PC-3 (cell line): ENCODE measurements around the gene GSX2. TPM values are rescaled to one million over a fixed set of nuclear protein-coding genes. Genes with fewer than 3 reads are reported as not detected.
"Not testable (repeated sequence)": the region's sequence is repeated elsewhere in the genome, so short reads cannot be mapped to it uniquely, and the experiment has no call there.

Source experiments
- ATAC-seq: fragments of 200-7000 bp; cut with Tn5 transposase; 2 replicates; pipeline ENCODE4 v1.9.1; 2020; ENCODE audit warnings: mild to moderate bottlenecking, moderate library complexity
- BruUV-seq: library from RNA; stranded (reverse); fragments of 400-500 nt; replicated peaks from 2 replicates; lab custom pipeline; 2021; lab: Mats Ljungman, UMichigan
- CTCF ChIA-PET: fragments of 300-600 bp; sonication (Branson Sonifier 250); formaldehyde crosslinking; loops from one replicate; lab custom pipeline; 2022; ENCODE audit warnings: antibody characterized with exemption; lab: Charles Lee
- POLR2A ChIA-PET: fragments of 300-600 bp; sonication (Branson Sonifier 250); formaldehyde crosslinking; loops from one replicate; lab custom pipeline; 2022; ENCODE audit warnings: antibody characterized with exemption; ENCODE audit not compliant: unreplicated experiment; lab: Charles Lee
- DNase-seq: peaks from one replicate; pipeline ENCODE4 v3.0.0-alpha.2; 2015
- H2AFZ ChIP-seq: fragments of 300-600 bp; sonication (generic); 2 replicates; pipeline ENCODE4 v1.6.0; 2016; ENCODE audit warnings: antibody characterized with exemption, low read length
- H3F3A ChIP-seq: fragments of 300-600 bp; sonication (generic); one replicate; pipeline ENCODE4 v1.6.0; 2017; ENCODE audit warnings: antibody characterized with exemption, low read length, control low read depth, mild to moderate bottlenecking; ENCODE audit not compliant: unreplicated experiment
- H3K27ac ChIP-seq: fragments of 300-600 bp; sonication (generic); 2 replicates; pipeline ENCODE4 v1.5.1; 2016; ENCODE audit warnings: mild to moderate bottlenecking, low read length
- H3K27me3 ChIP-seq: fragments of 300-600 bp; sonication (generic); 2 replicates; pipeline ENCODE4 v1.6.1; 2016; ENCODE audit warnings: low read length, mixed read lengths
- H3K36me3 ChIP-seq: fragments of 300-600 bp; sonication (generic); 2 replicates; pipeline ENCODE4 v1.6.1; 2016; ENCODE audit warnings: low read depth, mixed run types, low read length, mixed read lengths
- H3K4me1 ChIP-seq: fragments of 300-600 bp; sonication (generic); 2 replicates; pipeline ENCODE4 v1.5.1; 2016; ENCODE audit warnings: low read length; ENCODE audit not compliant: insufficient read depth
- H3K4me2 ChIP-seq: fragments of 300-600 bp; sonication (generic); 2 replicates; pipeline ENCODE4 v1.6.0; 2016; ENCODE audit warnings: low read length
- H3K4me3 ChIP-seq: fragments of 300-600 bp; sonication (generic); 2 replicates; pipeline ENCODE4 v1.5.1; 2016; ENCODE audit warnings: mild to moderate bottlenecking, low read length, mixed read lengths
- H3K79me2 ChIP-seq: fragments of 300-600 bp; sonication (generic); 2 replicates; pipeline ENCODE4 v1.6.1; 2017; ENCODE audit warnings: low read length, mixed read lengths
- H3K9ac ChIP-seq: fragments of 300-600 bp; sonication (generic); 2 replicates; pipeline ENCODE4 v1.6.0; 2016; ENCODE audit warnings: mild to moderate bottlenecking, low read length
- H3K9me2 ChIP-seq: fragments of 300-600 bp; sonication (generic); replicated peaks from 2 replicates; pipeline ENCODE4 v1.6.1; 2016; ENCODE audit warnings: mixed run types, low read length, mixed read lengths
- H3K9me3 ChIP-seq: fragments of 300-600 bp; sonication (generic); 2 replicates; pipeline ENCODE4 v1.6.1; 2016; ENCODE audit warnings: low read length, mixed read lengths
- H4K20me1 ChIP-seq: fragments of 300-600 bp; sonication (generic); 2 replicates; pipeline ENCODE4 v1.6.1; 2016; ENCODE audit warnings: low read length, mixed read lengths
- EZH2 ChIP-seq: fragments of 300-600 bp; sonication (generic); IDR thresholded peaks from one replicate; pipeline ENCODE4 v1.6.1; 2017; ENCODE audit warnings: antibody characterized with exemption, mild to moderate bottlenecking, low read length; ENCODE audit not compliant: unreplicated experiment
- EZH2phosphoT487 ChIP-seq: fragments of 300-600 bp; sonication (generic); IDR thresholded peaks from 2 replicates; pipeline ENCODE4 v1.6.1; 2018; ENCODE audit warnings: mild to moderate bottlenecking, antibody characterized with exemption, low read length, borderline replicate concordance
- intact Hi-C: fragments of 100-400 bp; cut with micrococcal nuclease; formaldehyde crosslinking; loops from 2 replicates; pipeline ENCODE4 v1.9.0; 2023
- total RNA-seq: library from RNA; depleted of rRNA; stranded (reverse); fragments of >200 nt; gene quantifications from 2 replicates; pipeline ENCODE4 v1.2.3, GENCODE V29; 2014
- TF ChIP-seq, protein P1 (sequence below): fragments of 300-600 bp; sonication (generic); conservative IDR thresholded peaks from 2 replicates; pipeline ENCODE4 v1.5.1; 2017; ENCODE audit warnings: antibody characterized with exemption, low read depth, mild to moderate bottlenecking, low read length

Gene GSX2
- total RNA-seq, 1 experiment from 2014 or later = not detected

- Histone ChIP-seq H3F3A (no peaks in the 10 kb centered on the region), H3K4me1 (no peaks in the 10 kb centered on the region), H3K4me2 (no peak overlapping the region), H3K9ac (no peak overlapping the region), H3K9me3 (no peaks in the 10 kb centered on the region), H3K27ac (no peak overlapping the region), H3K36me3 (no peaks in the 10 kb centered on the region), H3K4me3 (no peak overlapping the region), H3K79me2 (no peaks in the 10 kb centered on the region), H3K27me3 (no peaks in the 10 kb centered on the region), H2AFZ (no peak overlapping the region), H4K20me1 (no peaks in the 10 kb centered on the region), H3K9me2 (no peaks in the 10 kb centered on the region)
- POLR2A ChIA-PET = no interaction called here
- intact Hi-C loops = no loop called here
- no TSS peak for BruUV-seq
- CTCF ChIA-PET = interaction anchor here (0.6 kb wide), 1 partner anchor 53 kb away, joined by 3 read pairs; no protein-coding TSS in a partner anchor
- DNase-seq (no peak), ATAC-seq (no peak)
- TF ChIP-seq, protein P1, sequence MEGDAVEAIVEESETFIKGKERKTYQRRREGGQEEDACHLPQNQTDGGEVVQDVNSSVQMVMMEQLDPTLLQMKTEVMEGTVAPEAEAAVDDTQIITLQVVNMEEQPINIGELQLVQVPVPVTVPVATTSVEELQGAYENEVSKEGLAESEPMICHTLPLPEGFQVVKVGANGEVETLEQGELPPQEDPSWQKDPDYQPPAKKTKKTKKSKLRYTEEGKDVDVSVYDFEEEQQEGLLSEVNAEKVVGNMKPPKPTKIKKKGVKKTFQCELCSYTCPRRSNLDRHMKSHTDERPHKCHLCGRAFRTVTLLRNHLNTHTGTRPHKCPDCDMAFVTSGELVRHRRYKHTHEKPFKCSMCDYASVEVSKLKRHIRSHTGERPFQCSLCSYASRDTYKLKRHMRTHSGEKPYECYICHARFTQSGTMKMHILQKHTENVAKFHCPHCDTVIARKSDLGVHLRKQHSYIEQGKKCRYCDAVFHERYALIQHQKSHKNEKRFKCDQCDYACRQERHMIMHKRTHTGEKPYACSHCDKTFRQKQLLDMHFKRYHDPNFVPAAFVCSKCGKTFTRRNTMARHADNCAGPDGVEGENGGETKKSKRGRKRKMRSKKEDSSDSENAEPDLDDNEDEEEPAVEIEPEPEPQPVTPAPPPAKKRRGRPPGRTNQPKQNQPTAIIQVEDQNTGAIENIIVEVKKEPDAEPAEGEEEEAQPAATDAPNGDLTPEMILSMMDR = no peak
- no peak for TF ChIP-seq EZH2phosphoT487
- TF ChIP-seq EZH2 = no peak
Measured at GRCh38 chr4:54118850-54119589, 19.1 kb downstream of the GSX2 start.

GRCh38 chr4:54120518-54120917 lies 20.6 kb downstream of the GSX2 start:
- no peak for TF ChIP-seq EZH2
- Histone ChIP-seq H3K9me3 (no peaks in the 10 kb centered on the region), H3F3A (no peaks in the 10 kb centered on the region), H3K4me1 (no peaks in the 10 kb centered on the region), H3K27me3 (no peaks in the 10 kb centered on the region), H4K20me1 (no peaks in the 10 kb centered on the region), H3K79me2 (no peaks in the 10 kb centered on the region), H2AFZ (no peak overlapping the region), H3K9ac (no peak overlapping the region), H3K4me2 (no peak overlapping the region), H3K9me2 (no peaks in the 10 kb centered on the region), H3K36me3 (no peaks in the 10 kb centered on the region), H3K4me3 (no peak overlapping the region), H3K27ac (no peak overlapping the region)
- DNase-seq (no peak), ATAC-seq (no peak)
- intact Hi-C loops = no loop called here
- no TSS peak for BruUV-seq
- ChIA-PET POLR2A (no interaction called here), CTCF (no interaction called here)

DNA sequence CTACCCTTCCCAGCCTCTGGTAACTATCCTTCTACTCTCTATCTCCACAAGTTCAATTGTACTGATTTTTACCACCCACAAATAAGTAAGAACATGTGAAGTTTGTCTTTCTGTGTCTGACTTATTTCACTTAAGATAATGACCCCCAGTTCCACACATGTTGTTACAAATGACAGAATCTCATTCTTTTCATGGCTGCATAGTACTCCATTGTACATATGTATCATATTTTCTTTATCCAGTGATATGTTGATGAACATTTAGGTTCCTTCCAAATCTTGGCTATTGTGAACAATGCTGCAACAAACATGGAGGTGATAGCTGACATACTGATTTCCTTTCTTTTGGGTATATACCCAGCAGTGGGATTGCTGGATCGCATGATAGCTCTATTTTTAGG lies 27.7 kb downstream of the GSX2 start:
- ChIA-PET POLR2A (no interaction called here), CTCF (no interaction called here)
- Histone ChIP-seq H3K4me2 (no peak overlapping the region), H3K4me1 (no peaks in the 10 kb centered on the region), H3K27me3 (no peaks in the 10 kb centered on the region), H3K9ac (no peak overlapping the region), H3K27ac (no peak overlapping the region), H3K36me3 (no peaks in the 10 kb centered on the region), H3K4me3 (no peak overlapping the region), H3F3A (no peaks in the 10 kb centered on the region), H4K20me1 (no peaks in the 10 kb centered on the region), H3K9me3 (peaks cover 10% of the 10 kb centered on the region; the same call in 1 of the 2 replicates), H3K79me2 (no peaks in the 10 kb centered on the region), H2AFZ (no peak overlapping the region), H3K9me2 (no peaks in the 10 kb centered on the region)
- no peak for TF ChIP-seq EZH2phosphoT487
- DNase-seq (no peak), ATAC-seq (no peak)
- no TSS peak for BruUV-seq
- intact Hi-C loops = no loop called here

GRCh38 chr4:54128694-54129093 lies 28.7 kb downstream of the GSX2 start:
- DNase-seq, H3K4me2 ChIP-seq, H3K27me3 ChIP-seq, H3K9ac ChIP-seq, H3K27ac ChIP-seq, H2AFZ ChIP-seq, POLR2A ChIA-PET, intact Hi-C loops, H3K9me2 ChIP-seq, CTCF ChIA-PET, H3F3A ChIP-seq, ATAC-seq, H3K36me3 ChIP-seq, H4K20me1 ChIP-seq, H3K4me3 ChIP-seq, H3K79me2 ChIP-seq, H3K9me3 ChIP-seq, H3K4me1 ChIP-seq, BruUV-seq: not testable (repeated sequence)
